KMS-11 (cell line): Measurements from ENCODE around the gene COPS2.

Experiments
- H2AFZ ChIP-seq: fragments of 200-600 bp; sonication (generic); 2 replicates; pipeline ENCODE4 v1.6.1; 2016; ENCODE audit warnings: antibody characterized with exemption, mixed run types, low read depth
- H3K27ac ChIP-seq: fragments of 200-600 bp; sonication (generic); 2 replicates; pipeline ENCODE4 v1.6.1; 2016; ENCODE audit warnings: mild to moderate bottlenecking, mixed run types
- H3K27me3 ChIP-seq: fragments of 200-600 bp; sonication (generic); 2 replicates; pipeline ENCODE4 v1.6.1; 2017; ENCODE audit warnings: mild to moderate bottlenecking, low read depth, mixed run types, moderate library complexity; ENCODE audit not compliant: insufficient read depth
- H3K36me3 ChIP-seq: fragments of 200-600 bp; sonication (generic); 2 replicates; pipeline ENCODE4 v1.6.1; 2017; ENCODE audit warnings: mild to moderate bottlenecking, mixed run types; ENCODE audit not compliant: insufficient read depth
- H3K4me1 ChIP-seq: fragments of 200-600 bp; sonication (generic); 2 replicates; pipeline ENCODE4 v1.6.1; 2016; ENCODE audit warnings: mild to moderate bottlenecking, low read depth, mixed run types; ENCODE audit not compliant: poor library complexity, severe bottlenecking
- H3K4me2 ChIP-seq: fragments of 200-600 bp; sonication (generic); 2 replicates; pipeline ENCODE4 v1.7.0; 2016; ENCODE audit warnings: mild to moderate bottlenecking, mixed run types
- H3K4me3 ChIP-seq: fragments of 200-600 bp; sonication (generic); IDR thresholded peaks from 2 replicates; pipeline ENCODE4 v1.6.1; 2017; ENCODE audit warnings: low read depth, low read length, mixed read lengths; ENCODE audit not compliant: insufficient read depth
- H3K79me2 ChIP-seq: fragments of 200-600 bp; sonication (generic); 2 replicates; pipeline ENCODE4 v1.6.1; 2016; ENCODE audit warnings: low read depth, mixed run types; ENCODE audit not compliant: insufficient read depth
- H3K9ac ChIP-seq: fragments of 200-600 bp; sonication (generic); 2 replicates; pipeline ENCODE4 v1.6.1; 2016; ENCODE audit warnings: mild to moderate bottlenecking, mixed run types
- H4K20me1 ChIP-seq: fragments of 200-600 bp; sonication (generic); 2 replicates; pipeline ENCODE4 v1.6.1; 2016; ENCODE audit warnings: mild to moderate bottlenecking, mixed run types; ENCODE audit not compliant: insufficient read depth
- TF ChIP-seq, protein P1 (sequence below): fragments of 200-600 bp; sonication (generic); conservative IDR thresholded peaks from 2 replicates; pipeline ENCODE4 v1.6.1; 2017; ENCODE audit warnings: low read depth, mild to moderate bottlenecking, antibody characterized with exemption, low read length, moderate library complexity, mixed read lengths

COPS2 gene

GRCh38 chr15:49137861-49138260 is 17.5 kb downstream of the COPS2 start:
- H3K9ac ChIP-seq, result no peak overlapping the region

DNA sequence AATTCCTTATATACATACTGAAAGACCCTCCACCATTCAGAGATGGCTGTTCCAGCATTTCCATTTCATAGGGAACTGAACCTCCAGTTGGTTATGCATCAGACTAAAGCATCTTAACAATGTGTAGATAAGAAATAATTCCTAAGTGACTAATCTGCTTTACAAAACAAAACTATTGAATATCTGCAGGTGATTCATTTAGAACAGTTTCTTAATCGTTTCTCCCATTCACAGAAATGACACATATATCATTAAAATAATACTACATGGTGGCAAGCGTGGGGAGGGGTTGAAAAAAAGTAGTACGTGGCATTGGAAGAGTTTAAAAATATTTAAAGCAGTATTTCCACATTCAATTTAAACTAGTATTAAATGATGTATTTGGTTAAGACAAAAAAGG is 19.5 kb downstream of the COPS2 start:
- H3K4me2 ChIP-seq, result no peak overlapping the region
- no peaks in the 10 kb centered on the region for H3K27me3 ChIP-seq
- TF ChIP-seq, protein P1, sequence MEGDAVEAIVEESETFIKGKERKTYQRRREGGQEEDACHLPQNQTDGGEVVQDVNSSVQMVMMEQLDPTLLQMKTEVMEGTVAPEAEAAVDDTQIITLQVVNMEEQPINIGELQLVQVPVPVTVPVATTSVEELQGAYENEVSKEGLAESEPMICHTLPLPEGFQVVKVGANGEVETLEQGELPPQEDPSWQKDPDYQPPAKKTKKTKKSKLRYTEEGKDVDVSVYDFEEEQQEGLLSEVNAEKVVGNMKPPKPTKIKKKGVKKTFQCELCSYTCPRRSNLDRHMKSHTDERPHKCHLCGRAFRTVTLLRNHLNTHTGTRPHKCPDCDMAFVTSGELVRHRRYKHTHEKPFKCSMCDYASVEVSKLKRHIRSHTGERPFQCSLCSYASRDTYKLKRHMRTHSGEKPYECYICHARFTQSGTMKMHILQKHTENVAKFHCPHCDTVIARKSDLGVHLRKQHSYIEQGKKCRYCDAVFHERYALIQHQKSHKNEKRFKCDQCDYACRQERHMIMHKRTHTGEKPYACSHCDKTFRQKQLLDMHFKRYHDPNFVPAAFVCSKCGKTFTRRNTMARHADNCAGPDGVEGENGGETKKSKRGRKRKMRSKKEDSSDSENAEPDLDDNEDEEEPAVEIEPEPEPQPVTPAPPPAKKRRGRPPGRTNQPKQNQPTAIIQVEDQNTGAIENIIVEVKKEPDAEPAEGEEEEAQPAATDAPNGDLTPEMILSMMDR, result no peak
- peaks cover 18% of the 10 kb centered on the region for H3K4me1 ChIP-seq
- no peaks in the 10 kb centered on the region for H4K20me1 ChIP-seq
- H3K79me2 ChIP-seq, result peaks cover 3% of the 10 kb centered on the region; the same call in 1 of the 2 replicates
- H3K4me3 ChIP-seq, result no peak overlapping the region
- H3K9ac ChIP-seq, result no peak overlapping the region
- no peak overlapping the region for H2AFZ ChIP-seq
- H3K27ac ChIP-seq, result no peak overlapping the region
- peaks cover 7% of the 10 kb centered on the region; the same call in 1 of the 2 replicates for H3K36me3 ChIP-seq

More at GRCh38 chr15:49137861-49138260, 17.5 kb downstream of the COPS2 start:
- Histone ChIP-seq H2AFZ (no peak overlapping the region), H3K27me3 (no peaks in the 10 kb centered on the region), H3K36me3 (peaks cover 19% of the 10 kb centered on the region; the same call in 1 of the 2 replicates), H3K4me3 (no peak overlapping the region), H3K79me2 (peaks cover 15% of the 10 kb centered on the region; the same call in 1 of the 2 replicates), H3K4me1 (peaks cover 18% of the 10 kb centered on the region), H3K27ac (no peak overlapping the region), H4K20me1 (no peaks in the 10 kb centered on the region), H3K4me2 (no peak overlapping the region)
- TF ChIP-seq, protein P1, result no peak

- no peak overlapping the region for H3K4me2 ChIP-seq
- peaks cover 7% of the 10 kb centered on the region; the same call in 1 of the 2 replicates for H3K36me3 ChIP-seq
- no peak overlapping the region for H3K9ac ChIP-seq
- no peaks in the 10 kb centered on the region; the same call in 1 of the 2 replicates for H3K79me2 ChIP-seq
- TF ChIP-seq, protein P1, result no peak
- no peaks in the 10 kb centered on the region for H3K27me3 ChIP-seq
- H2AFZ ChIP-seq, result no peak overlapping the region
- no peak overlapping the region for H3K4me3 ChIP-seq
- no peak overlapping the region for H3K27ac ChIP-seq
- H4K20me1 ChIP-seq, result no peaks in the 10 kb centered on the region
- H3K4me1 ChIP-seq, result peaks cover 18% of the 10 kb centered on the region
These were observed 20.0 kb downstream of the COPS2 start for GRCh38 chr15:49135342-49135857.

GRCh38 chr15:49134683-49135341 is 20.6 kb downstream of the COPS2 start:
- H3K79me2 ChIP-seq, result no peaks in the 10 kb centered on the region; the same call in 1 of the 2 replicates
- H4K20me1 ChIP-seq, result no peaks in the 10 kb centered on the region
- H3K36me3 ChIP-seq, result peaks cover 7% of the 10 kb centered on the region; the same call in 1 of the 2 replicates
- H3K27ac ChIP-seq, result no peak overlapping the region
- no peak overlapping the region for H3K4me2 ChIP-seq
- no peak overlapping the region for H2AFZ ChIP-seq
- H3K9ac ChIP-seq, result no peak overlapping the region
- no peaks in the 10 kb centered on the region for H3K27me3 ChIP-seq
- TF ChIP-seq, protein P1, result no peak
- H3K4me1 ChIP-seq, result peaks cover 18% of the 10 kb centered on the region
- no peak overlapping the region for H3K4me3 ChIP-seq
